C1 segment of cervical spinal cord (tissue), 14 donors: Measurements from ENCODE around the gene VAMP1.
"Not testable (repeated sequence)": the region's sequence is repeated elsewhere in the genome, so short reads cannot be mapped to it uniquely, and the experiment has no call there.

Experiments
- DNase-seq, 14 donors: peaks; one replicate each; lab custom pipeline; 2025; lab: John Stamatoyannopoulos, UW

VAMP1 gene

DNA sequence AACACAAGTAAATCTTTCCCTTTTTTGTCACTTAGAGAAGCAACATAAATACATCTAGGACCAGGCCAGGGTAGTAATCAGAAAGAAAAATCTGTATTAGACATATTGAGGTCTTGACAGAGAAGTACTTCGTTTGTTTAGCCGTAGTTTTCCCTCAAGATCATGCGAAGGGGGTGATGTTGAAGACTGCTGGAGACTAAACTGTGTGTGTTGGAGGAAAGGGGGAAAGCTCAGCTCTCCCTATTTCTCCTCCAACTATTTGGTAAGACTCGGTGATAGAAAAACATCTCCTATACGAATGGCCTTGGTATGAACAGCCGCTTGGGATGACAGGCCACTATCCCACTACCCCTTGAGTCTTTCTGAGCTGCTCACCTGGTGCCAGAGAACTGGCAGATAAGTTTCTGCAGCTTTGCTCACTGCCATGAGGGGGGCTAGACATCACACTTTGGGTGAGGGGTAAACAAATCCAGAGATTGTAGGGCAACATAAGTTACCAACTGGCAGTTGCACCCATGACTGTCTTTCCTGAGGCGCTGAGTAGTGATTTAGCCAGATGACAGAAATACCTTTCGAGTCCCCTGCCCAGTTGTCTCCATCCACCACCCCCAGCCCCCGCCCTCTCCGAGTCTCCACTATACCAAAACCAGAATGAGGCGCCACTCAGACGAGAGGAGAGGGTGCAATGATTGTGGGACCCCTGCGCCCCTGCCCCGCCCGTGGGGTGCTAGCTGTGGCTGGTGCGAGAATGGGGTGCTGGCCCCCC is 685 bp downstream of the VAMP1 start:
- DNase-seq, result no peak

DNA sequence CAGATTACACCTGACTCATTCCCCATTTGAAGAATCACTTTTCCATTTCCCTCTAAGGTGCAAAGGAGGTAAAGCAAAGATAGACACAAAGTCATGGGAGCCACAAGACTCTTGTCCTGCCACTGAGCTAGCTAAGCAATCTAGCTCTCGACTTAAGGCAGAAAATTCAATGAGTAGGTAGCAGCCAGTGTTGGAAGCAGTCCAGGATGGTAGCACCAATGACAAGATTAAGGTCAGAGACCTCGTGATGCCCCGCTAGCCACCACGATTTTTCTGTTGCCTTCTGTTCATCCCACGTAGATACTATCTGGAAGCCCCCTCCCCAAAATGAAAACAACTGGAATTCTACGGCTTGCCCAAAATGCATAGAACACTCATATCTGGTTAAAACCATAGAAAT is 1.4 kb downstream of the VAMP1 start:
- no peak for DNase-seq

DNA sequence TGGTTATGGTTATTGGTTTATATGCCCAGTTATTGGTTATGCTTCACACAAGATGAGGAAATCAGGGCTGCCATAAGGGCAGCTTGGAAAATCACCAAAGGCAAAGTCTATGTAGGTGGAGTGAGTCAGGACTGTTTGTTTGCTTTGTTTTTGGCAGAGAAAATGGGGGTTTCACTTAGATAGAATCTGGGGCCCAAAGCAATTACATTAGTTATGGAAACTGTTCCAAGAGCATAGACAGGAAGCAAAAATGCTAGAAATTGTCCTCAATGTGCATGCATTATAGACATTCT is 2.2 kb downstream of the VAMP1 start:
- DNase-seq, result no peak

DNA sequence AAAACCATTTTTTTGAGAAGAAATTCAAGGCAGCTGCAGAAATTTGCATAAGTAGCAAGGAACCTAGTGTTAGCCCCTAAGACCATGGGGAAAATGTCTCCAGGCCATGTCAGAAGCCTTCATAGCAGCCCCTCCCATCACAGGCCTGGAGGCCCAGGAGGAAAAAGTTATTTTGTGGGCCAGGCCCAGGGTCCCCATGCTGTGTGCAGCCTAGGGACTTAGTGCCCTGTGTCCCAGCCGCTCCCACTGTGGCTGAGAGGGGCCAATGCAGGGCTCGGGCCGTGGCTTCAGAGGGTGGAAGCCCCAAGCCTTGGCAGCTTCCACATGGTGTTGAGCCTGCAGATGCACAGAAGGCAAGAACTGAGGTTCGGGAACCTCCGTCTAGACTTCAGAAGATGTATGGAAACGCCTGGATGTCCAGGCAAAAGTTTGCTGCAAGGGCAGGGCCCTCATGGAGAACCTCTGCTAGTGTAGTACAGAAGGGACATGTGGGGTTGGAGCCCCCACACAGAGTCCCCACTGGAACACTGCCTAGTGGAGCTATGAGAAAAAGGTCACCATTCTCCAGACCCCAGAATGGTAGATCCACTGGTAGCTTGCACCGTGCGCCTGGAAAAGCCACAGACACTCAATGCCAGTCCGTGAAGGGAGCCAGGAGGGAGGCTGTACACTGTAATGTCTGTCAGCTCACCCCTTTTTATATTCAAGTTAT is 2.8 kb downstream of the VAMP1 start:
- not testable (repeated sequence) for DNase-seq

DNA sequence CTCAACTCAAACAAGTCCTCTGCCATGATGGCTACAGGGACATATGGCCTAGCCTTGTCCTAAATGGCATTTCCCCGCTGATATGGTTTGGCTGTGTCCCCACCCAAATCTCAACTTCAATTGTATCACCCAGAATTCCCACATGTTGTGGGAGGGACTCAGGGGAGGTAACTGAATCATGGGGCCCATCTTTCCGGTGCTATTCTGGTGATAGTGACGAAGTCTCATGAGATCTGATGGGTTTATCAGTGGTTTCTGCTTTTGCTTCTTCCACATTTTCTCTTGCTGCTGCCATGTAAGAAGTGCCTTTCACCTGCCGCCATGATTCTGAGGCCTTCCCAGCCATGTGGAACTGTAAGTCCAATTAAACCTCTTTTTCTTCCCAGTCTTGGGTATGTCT is 3.7 kb downstream of the VAMP1 start:
- DNase-seq, result not testable (repeated sequence)

DNA sequence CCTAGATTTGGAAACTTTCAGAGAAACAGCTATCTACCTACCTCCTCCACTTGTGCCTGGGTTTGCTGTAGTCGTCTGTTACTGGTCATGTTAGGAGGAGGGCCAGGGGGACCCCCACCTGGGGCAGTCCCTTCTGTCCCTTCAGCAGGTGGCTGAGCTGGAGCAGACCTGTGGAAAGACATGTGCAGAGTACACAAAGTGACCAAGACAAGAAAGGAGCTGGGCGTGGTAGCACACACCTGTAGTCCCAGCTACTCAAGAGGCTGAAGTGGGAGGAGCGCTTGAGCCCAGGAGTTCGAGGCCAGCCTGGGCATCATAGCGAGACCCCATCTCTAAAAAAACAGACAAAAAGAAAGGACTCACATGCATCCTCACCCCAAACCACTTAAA is 4.3 kb downstream of the VAMP1 start:
- no peak for DNase-seq

DNA sequence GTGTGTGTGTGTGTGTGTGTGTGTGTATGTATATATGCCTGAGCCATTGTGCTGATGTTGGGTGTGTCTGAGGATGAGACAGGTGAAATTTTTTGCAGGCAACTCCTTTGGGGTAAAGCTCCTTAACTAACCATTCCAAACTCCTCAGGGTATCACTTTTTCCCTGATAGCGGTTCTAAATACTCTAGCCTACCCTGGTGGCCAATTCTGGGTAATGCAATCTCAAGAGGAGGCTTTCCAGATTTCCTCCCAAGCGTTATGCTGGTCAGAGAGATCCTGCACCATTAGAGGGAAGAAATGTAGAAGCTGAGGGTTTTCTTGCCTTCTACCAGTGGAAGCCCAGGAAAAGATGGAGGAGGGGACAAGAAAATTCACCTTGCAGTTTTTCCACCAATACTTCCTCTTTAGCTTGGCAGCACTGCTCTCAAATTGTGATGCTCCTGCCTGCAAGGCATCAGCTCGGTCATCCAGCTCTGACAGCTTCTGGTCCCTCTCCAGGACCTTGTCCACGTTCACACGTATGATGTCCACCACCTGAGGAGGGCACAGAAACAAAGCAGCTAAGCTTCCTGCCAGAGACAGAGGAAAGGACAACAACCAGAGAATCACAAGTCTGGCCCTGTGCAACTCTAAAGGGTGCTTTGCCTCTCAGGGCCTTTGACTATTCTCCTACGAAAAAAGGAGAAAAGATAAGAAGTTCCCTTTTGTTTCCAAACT is 4.9 kb downstream of the VAMP1 start:
- DNase-seq, result peak in 6 of 14 donors; percentile 10 to 35 (median 20)

DNA sequence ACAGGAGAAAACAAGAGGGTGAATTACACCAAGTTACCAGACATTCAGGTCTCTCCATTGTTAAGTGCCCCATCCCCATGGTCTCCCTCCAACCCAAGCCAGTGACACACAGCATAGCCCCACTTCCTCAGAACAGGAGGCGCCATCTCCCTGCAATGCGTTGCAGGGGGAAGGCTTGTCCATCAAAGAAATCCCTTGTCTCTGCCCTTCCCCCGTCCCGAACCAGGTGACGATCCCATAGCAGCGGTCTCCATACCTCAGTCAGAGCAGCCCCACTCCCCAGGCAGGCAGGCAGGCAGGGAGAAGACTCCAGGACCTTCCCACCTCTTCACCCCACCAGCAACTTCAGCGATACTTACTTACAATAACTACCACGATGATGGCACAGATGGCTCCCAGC is 5.9 kb downstream of the VAMP1 start:
- no peak for DNase-seq

DNA sequence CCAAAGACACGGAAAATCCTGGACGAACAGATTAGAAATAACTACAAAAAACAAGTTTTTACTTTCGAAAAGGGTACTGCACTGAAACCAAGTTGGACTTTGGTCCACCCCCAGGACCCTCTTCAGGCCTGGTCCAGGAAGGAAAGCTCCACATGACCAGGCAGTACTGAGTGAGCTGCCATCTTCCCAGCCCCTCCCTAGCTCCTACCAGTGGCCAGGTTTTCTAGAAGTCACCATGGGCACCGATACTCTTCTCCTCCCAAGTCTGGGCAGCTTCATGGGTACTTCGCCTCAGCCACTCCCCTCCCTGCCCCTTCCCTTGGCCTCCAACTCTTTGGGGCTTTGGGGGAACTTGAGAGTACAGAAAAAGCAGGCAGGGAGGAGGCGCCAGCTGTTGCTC is 6.6 kb downstream of the VAMP1 start:
- DNase-seq, result no peak

DNA sequence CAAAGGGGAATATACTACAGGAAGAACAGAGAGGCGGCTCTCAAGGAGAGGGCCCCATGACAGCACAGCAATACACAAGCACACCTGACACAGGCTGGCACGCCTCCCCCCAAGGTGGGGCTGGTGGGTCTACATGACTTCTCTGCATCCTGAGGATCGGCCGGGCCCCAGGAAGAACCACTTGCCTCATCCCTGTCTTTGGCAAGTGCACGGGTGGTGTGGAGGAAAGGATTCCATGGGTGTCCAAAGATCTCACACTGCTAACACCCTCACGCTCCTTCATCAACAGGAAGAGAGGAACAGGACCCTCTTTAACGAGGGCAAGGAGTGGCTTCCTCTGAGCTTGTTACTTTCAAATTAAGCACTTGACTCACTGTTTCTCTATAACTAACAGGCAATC is 7.3 kb downstream of the VAMP1 start:
- DNase-seq, result no peak

DNA sequence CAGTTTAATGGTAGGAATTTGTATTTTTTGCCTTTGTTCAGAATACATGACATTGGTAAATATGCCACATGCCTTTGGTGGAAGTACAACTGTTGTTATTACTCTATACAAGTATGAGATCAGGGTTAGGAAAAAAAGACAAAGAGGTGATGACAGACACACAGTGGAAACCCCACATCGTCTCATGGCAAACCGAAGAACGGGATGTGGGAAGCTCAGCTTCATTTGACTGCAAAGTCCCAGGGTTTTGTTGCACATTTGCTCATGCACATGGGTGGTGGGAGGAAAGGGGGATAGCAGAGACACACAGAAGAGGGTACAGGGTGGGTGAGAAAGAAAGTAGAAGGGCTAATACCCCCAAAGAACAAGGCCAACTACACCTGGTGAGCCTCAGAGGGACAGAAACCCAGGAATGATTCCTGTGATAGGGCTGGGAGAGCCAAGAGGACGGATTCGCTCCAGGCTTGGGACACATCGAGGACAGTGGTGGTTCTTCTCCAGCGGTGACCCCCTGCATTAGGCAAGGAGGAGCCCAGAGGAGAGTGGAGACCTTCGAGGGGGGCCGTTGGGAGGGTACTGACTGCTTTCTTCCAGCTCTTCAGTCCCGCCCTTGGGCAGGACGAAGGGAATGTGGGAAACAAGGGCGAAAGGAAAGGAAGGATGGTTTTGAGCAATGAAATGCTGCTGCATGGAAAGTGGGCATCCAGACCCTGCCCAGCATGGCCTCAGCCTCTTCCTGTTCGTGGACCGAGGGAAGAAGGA is 8.1 kb downstream of the VAMP1 start:
- DNase-seq, result no peak

DNA sequence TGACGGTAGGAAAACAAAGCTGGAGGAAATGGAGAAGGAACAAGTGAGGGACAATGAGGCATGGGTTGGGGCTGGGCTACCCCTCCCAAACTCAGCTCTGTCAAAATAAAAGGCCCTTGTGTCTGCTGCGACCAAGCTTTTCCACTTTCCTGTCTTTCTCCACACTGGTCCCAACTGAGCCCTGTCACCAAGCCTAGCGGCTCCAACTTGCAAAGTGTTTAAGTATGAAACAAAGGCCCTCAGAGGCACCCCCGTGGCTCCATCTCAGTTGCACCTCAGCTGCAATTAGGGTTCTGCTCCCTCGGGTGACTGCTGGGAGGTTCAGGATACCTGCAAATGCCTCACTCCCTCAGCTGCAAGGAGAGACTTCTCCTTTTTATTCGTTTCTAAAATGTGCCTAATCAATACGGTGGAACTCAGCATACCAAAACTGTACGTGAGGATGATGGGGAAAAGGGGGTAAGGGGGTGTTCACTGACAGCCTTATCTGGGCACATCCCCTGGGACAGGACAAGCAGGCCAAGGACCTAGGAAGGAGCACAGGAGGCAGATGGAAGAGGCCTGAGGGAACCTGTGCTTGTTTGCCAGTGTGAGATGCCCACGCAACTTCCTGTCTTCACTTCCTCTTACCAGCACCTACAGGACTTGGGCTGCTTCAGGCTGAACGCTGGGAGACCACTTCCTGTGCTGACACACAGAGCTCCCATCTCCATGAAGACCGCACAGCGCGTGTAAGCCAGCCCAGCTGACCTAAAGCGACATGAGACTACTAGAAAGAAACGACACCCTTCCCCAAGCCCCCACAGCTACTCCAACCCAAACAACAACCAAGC is 8.9 kb downstream of the VAMP1 start:
- DNase-seq, result peak in 10 of 14 donors; percentile 12 to 70 (median 44)

DNA sequence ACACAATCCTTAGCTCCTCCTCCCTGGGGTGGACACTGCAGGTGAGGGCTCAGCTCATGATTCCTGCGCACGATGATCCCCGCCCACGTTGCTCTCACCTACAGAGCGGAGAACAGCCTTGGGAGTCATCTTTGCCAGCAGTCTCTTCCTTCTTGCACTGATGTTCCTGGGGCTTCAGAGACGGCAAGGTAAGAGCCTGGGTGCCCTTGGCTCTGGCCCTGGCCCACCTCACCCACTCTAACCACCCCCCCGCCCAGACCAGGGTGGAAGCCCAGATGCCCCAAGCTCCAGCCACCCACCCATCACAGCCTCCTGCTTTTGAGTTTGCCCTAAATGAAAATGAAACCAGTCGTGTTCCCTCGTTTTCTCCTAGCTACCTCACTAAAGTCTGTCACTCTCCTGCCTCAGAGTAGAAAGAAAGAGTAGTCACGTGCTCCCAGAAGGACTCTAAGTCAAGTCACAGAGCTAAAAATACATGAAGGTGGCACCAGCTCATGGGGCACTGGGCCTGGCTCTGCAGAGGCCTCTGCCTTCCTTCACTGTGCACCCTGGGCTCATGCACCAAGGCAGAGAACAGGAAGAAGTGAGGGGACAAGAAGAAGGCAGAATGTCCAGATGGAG is 9.6 kb downstream of the VAMP1 start:
- DNase-seq, result no peak

DNA sequence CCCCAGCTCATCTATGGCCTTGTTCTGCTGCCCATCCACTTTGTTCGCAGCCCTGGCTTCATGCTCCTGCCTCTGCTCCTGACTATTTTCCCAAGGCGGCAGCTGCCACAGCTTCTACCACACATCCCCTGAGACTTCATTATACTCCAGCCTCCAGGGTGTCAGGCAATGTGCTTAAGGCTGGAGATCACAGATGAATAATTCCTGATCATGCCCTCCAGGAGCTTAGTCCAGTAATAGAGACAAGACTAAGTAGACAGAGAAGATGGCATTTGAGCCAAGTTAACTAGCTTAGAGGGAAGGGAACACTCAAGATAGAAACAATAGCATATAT is 11.5 kb downstream of the VAMP1 start:
- no peak for DNase-seq

DNA sequence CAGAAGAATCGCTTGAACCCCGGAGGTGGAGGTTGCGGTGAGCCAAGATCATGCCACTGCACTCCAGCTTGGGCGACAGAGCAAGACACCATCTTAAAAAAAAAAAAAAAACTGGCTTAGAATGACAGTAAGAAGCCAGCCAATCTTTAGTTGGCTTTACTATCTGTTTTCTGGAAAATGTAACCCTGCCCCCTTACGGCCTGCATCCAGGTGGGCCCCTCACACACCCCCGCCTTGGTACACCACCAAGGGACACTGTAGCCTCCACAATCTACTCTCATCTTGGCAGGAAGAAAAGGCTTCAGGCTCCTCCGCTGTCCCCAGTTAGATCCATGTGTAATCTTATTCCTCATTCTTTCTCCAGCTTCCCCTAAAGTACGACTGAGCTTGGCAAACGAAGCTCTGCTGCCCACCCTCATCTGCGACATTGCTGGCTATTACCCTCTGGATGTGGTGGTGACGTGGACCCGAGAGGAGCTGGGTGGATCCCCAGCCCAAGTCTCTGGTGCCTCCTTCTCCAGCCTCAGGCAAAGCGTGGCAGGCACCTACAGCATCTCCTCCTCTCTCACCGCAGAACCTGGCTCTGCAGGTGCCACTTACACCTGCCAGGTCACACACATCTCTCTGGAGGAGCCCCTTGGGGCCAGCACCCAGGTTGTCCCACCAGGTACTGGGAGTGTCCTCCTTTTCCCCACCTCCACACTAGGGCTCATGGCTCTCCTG is 12.0 kb downstream of the VAMP1 start:
- DNase-seq, result no peak

DNA sequence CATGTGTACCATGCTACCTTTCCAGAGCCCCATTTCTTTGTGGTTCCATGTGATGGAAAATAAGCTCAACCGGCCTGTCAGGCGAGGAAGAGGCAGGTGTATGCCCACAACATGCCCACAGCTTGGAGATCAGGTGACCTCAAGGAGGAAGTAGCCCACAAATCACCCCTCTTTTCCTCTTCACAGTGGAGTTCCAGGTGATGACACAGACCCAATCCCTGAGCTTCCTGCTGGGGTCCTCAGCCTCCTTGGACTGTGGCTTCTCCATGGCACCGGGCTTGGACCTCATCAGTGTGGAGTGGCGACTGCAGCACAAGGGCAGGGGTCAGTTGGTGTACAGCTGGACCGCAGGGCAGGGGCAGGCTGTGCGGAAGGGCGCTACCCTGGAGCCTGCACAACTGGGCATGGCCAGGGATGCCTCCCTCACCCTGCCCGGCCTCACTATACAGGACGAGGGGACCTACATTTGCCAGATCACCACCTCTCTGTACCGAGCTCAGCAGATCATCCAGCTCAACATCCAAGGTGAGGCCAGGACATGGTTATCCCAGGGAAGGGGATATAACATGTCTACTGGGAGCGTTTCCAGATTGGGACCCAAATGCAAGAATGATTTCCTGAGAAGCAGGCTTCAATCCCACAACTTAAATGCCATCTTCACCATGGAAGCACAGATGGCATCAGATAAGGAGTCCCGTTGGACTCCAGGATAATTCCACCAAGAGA is 13.1 kb downstream of the VAMP1 start:
- DNase-seq, result no peak

DNA sequence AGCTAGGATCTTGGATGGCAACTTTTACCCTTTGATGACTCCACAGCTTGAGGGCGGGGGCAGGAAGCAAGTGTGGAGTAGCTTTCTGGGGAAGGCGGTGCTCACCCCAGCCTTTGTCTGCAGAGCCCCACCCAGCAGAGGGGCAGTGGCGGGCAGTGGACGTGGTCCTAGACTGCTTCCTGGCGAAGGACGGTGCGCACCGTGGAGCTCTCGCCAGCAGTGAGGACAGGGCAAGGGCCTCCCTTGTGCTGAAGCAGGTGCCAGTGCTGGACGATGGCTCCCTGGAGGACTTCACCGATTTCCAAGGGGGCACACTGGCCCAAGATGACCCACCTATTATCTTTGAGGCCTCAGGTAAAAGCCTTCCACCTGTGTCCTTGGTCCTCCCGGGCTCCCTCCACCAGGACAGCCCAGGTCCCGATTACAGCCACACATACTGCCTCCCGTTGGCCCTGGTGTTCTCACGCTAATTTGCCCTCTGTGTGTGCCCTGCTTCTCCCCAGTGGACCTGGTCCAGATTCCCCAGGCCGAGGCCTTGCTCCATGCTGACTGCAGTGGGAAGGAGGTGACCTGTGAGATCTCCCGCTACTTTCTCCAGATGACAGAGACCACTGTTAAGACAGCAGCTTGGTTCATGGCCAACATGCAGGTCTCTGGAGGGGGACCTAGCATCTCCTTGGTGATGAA is 17.4 kb downstream of the VAMP1 start:
- peak in 3 of 14 donors; percentile 35 to 45 (median 39) for DNase-seq

DNA sequence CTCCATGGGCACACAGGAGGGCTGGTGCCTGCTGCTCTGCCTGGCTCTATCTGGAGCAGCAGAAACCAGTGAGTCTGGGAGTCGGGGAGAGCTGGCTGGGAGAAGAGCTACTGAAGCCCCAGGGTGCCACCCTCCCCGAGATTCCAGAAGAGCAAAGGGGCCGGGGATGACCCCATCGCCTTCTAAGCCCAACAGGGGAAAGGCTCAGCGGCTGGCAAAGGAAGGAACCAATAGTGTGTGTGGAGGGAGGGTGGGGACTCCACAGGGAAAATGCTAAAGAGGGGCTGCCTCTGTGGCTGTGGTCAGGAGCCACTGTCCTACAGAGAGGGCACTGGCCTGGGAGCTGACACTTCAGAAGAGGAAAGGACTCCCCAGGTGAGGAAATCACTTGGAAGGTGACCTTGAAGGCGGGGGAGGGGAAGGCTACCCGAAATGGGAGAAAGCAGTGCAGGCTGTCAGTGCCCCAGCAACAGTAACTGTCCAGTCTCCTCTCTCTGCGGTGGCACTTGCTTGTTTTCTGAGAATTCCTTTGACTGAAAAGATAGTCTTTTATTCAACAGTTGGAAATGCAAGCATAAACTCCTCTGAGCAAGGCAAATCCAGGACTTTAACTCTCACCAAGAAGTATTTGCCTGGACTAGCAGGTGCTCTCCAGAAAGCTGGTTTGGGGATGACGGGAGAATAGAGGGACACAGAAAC is 18.1 kb downstream of the VAMP1 start:
- peak in 6 of 14 donors; percentile 37 to 85 (median 72) for DNase-seq
